Measurements from ENCODE around the gene HDGFL3. TPM values are rescaled to one million over a fixed set of nuclear protein-coding genes. Genes with fewer than 3 reads are reported as not detected.

HDGFL3 gene
- total RNA-seq, 1 experiment from 2014 or later = not detected

- H3K4me1 ChIP-seq (ENCODE audit: low read length) = no peaks in the 10 kb centered on the region
- H3K27ac ChIP-seq (ENCODE audit: low read length) = no peak overlapping the region
- H3K9me2 ChIP-seq (replicated peaks; ENCODE audit: insufficient read depth, low read length) = no peaks in the 10 kb centered on the region
- no peaks in the 10 kb centered on the region for H3K36me3 ChIP-seq (ENCODE audit: insufficient read depth, low read length)
- no peak overlapping the region for H3K9ac ChIP-seq (ENCODE audit: low read length)
- no peaks in the 10 kb centered on the region for H4K20me1 ChIP-seq (ENCODE audit: insufficient read depth, low read depth, low read length)
- DNase-seq = no peak
- H3K4me3 ChIP-seq (ENCODE audit: low read length) = no peak overlapping the region
- no peak overlapping the region for H3K4me2 ChIP-seq (ENCODE audit: low read depth, low read length, poor library complexity, severe bottlenecking)
- H2AFZ ChIP-seq (ENCODE audit: low read length) = no peak overlapping the region
- H3K9me3 ChIP-seq (ENCODE audit: low read length) = no peaks in the 10 kb centered on the region
- no peaks in the 10 kb centered on the region for H3K27me3 ChIP-seq (ENCODE audit: low read length)
- no peaks in the 10 kb centered on the region for H3K79me2 ChIP-seq (ENCODE audit: low read length)
Observed at GRCh38 chr15:83166218-83166617, 41.4 kb downstream of the HDGFL3 start.

GRCh38 chr15:83164771-83165404 is 42.7 kb downstream of the HDGFL3 start:
- Histone ChIP-seq H3K9ac (ENCODE audit: low read length) (no peak overlapping the region), H3K9me3 (ENCODE audit: low read length) (no peaks in the 10 kb centered on the region), H2AFZ (ENCODE audit: low read length) (no peak overlapping the region), H3K4me2 (ENCODE audit: low read depth, low read length, poor library complexity, severe bottlenecking) (no peak overlapping the region), H3K9me2 (replicated peaks; ENCODE audit: insufficient read depth, low read length) (no peaks in the 10 kb centered on the region), H3K4me1 (ENCODE audit: low read length) (no peaks in the 10 kb centered on the region), H3K4me3 (ENCODE audit: low read length) (no peak overlapping the region), H3K79me2 (ENCODE audit: low read length) (no peaks in the 10 kb centered on the region), H3K27ac (ENCODE audit: low read length) (no peak overlapping the region), H4K20me1 (ENCODE audit: insufficient read depth, low read depth, low read length) (no peaks in the 10 kb centered on the region), H3K27me3 (ENCODE audit: low read length) (no peaks in the 10 kb centered on the region), H3K36me3 (ENCODE audit: insufficient read depth, low read length) (no peaks in the 10 kb centered on the region)
- DNase-seq = no peak

- Histone ChIP-seq H2AFZ (ENCODE audit: low read length) (no peak overlapping the region), H3K9me3 (ENCODE audit: low read length) (no peaks in the 10 kb centered on the region), H3K36me3 (ENCODE audit: insufficient read depth, low read length) (no peaks in the 10 kb centered on the region), H3K79me2 (ENCODE audit: low read length) (no peaks in the 10 kb centered on the region), H3K27me3 (ENCODE audit: low read length) (no peaks in the 10 kb centered on the region), H3K9ac (ENCODE audit: low read length) (no peak overlapping the region), H3K4me1 (ENCODE audit: low read length) (no peaks in the 10 kb centered on the region), H3K9me2 (replicated peaks; ENCODE audit: insufficient read depth, low read length) (no peaks in the 10 kb centered on the region), H3K4me3 (ENCODE audit: low read length) (no peak overlapping the region), H4K20me1 (ENCODE audit: insufficient read depth, low read depth, low read length) (no peaks in the 10 kb centered on the region), H3K27ac (ENCODE audit: low read length) (no peak overlapping the region), H3K4me2 (ENCODE audit: low read depth, low read length, poor library complexity, severe bottlenecking) (no peak overlapping the region)
- no peak for DNase-seq
Observed at GRCh38 chr15:83164111-83164770, 43.4 kb downstream of the HDGFL3 start.

- H3K9ac ChIP-seq (ENCODE audit: low read length) = no peak overlapping the region
- H3K4me2 ChIP-seq (ENCODE audit: low read depth, low read length, poor library complexity, severe bottlenecking) = no peak overlapping the region
- no peaks in the 10 kb centered on the region for H3K9me2 ChIP-seq (replicated peaks; ENCODE audit: insufficient read depth, low read length)
- no peak overlapping the region for H3K4me3 ChIP-seq (ENCODE audit: low read length)
- H3K4me1 ChIP-seq (ENCODE audit: low read length) = no peaks in the 10 kb centered on the region
- H4K20me1 ChIP-seq (ENCODE audit: insufficient read depth, low read depth, low read length) = no peaks in the 10 kb centered on the region
- no peak overlapping the region for H2AFZ ChIP-seq (ENCODE audit: low read length)
- H3K27ac ChIP-seq (ENCODE audit: low read length) = no peak overlapping the region
- DNase-seq = no peak
- H3K9me3 ChIP-seq (ENCODE audit: low read length) = no peaks in the 10 kb centered on the region
- H3K27me3 ChIP-seq (ENCODE audit: low read length) = no peaks in the 10 kb centered on the region
- no peaks in the 10 kb centered on the region for H3K36me3 ChIP-seq (ENCODE audit: insufficient read depth, low read length)
- H3K79me2 ChIP-seq (ENCODE audit: low read length) = no peaks in the 10 kb centered on the region
Observed at GRCh38 chr15:83163032-83163431, 44.6 kb downstream of the HDGFL3 start.

GRCh38 chr15:83160741-83161140 is 46.9 kb downstream of the HDGFL3 start:
- Histone ChIP-seq H3K27me3 (ENCODE audit: low read length) (no peaks in the 10 kb centered on the region), H3K4me2 (ENCODE audit: low read depth, low read length, poor library complexity, severe bottlenecking) (no peak overlapping the region), H3K79me2 (ENCODE audit: low read length) (no peaks in the 10 kb centered on the region), H4K20me1 (ENCODE audit: insufficient read depth, low read depth, low read length) (no peaks in the 10 kb centered on the region), H3K4me3 (ENCODE audit: low read length) (no peak overlapping the region), H2AFZ (ENCODE audit: low read length) (no peak overlapping the region), H3K9me2 (replicated peaks; ENCODE audit: insufficient read depth, low read length) (no peaks in the 10 kb centered on the region), H3K36me3 (ENCODE audit: insufficient read depth, low read length) (no peaks in the 10 kb centered on the region), H3K9me3 (ENCODE audit: low read length) (no peaks in the 10 kb centered on the region), H3K9ac (ENCODE audit: low read length) (no peak overlapping the region), H3K4me1 (ENCODE audit: low read length) (no peaks in the 10 kb centered on the region), H3K27ac (ENCODE audit: low read length) (no peak overlapping the region)
- no peak for DNase-seq

GRCh38 chr15:83158393-83158792 is 49.2 kb downstream of the HDGFL3 start:
- Histone ChIP-seq H4K20me1 (ENCODE audit: insufficient read depth, low read depth, low read length) (no peaks in the 10 kb centered on the region), H3K4me1 (ENCODE audit: low read length) (no peaks in the 10 kb centered on the region), H3K9ac (ENCODE audit: low read length) (no peak overlapping the region), H2AFZ (ENCODE audit: low read length) (no peak overlapping the region), H3K4me3 (ENCODE audit: low read length) (no peak overlapping the region), H3K36me3 (ENCODE audit: insufficient read depth, low read length) (no peaks in the 10 kb centered on the region), H3K79me2 (ENCODE audit: low read length) (no peaks in the 10 kb centered on the region), H3K27ac (ENCODE audit: low read length) (no peak overlapping the region), H3K4me2 (ENCODE audit: low read depth, low read length, poor library complexity, severe bottlenecking) (no peak overlapping the region), H3K9me2 (replicated peaks; ENCODE audit: insufficient read depth, low read length) (no peaks in the 10 kb centered on the region), H3K9me3 (ENCODE audit: low read length) (no peaks in the 10 kb centered on the region), H3K27me3 (ENCODE audit: low read length) (no peaks in the 10 kb centered on the region)
- DNase-seq = no peak

GRCh38 chr15:83155942-83156341 is 51.7 kb downstream of the HDGFL3 start:
- no peaks in the 10 kb centered on the region for H3K79me2 ChIP-seq (ENCODE audit: low read length)

GRCh38 chr15:83153288-83153687 is 54.3 kb downstream of the HDGFL3 start:
- Histone ChIP-seq H3K79me2 (ENCODE audit: low read length) (no peaks in the 10 kb centered on the region), H3K27ac (ENCODE audit: low read length) (no peak overlapping the region), H3K4me3 (ENCODE audit: low read length) (no peak overlapping the region), H3K4me2 (ENCODE audit: low read depth, low read length, poor library complexity, severe bottlenecking) (no peak overlapping the region), H3K9ac (ENCODE audit: low read length) (no peak overlapping the region), H3K9me3 (ENCODE audit: low read length) (no peaks in the 10 kb centered on the region), H3K4me1 (ENCODE audit: low read length) (no peaks in the 10 kb centered on the region), H3K27me3 (ENCODE audit: low read length) (no peaks in the 10 kb centered on the region), H4K20me1 (ENCODE audit: insufficient read depth, low read depth, low read length) (no peaks in the 10 kb centered on the region), H3K36me3 (ENCODE audit: insufficient read depth, low read length) (no peaks in the 10 kb centered on the region), H2AFZ (ENCODE audit: low read length) (no peak overlapping the region), H3K9me2 (replicated peaks; ENCODE audit: insufficient read depth, low read length) (no peaks in the 10 kb centered on the region)
- DNase-seq = no peak

More at GRCh38 chr15:83155942-83156341, 51.7 kb downstream of the HDGFL3 start:
- Histone ChIP-seq H3K27ac (ENCODE audit: low read length) (no peak overlapping the region), H3K9me2 (replicated peaks; ENCODE audit: insufficient read depth, low read length) (no peaks in the 10 kb centered on the region), H3K27me3 (ENCODE audit: low read length) (no peaks in the 10 kb centered on the region), H2AFZ (ENCODE audit: low read length) (no peak overlapping the region), H3K4me2 (ENCODE audit: low read depth, low read length, poor library complexity, severe bottlenecking) (no peak overlapping the region), H4K20me1 (ENCODE audit: insufficient read depth, low read depth, low read length) (no peaks in the 10 kb centered on the region), H3K36me3 (ENCODE audit: insufficient read depth, low read length) (no peaks in the 10 kb centered on the region), H3K9me3 (ENCODE audit: low read length) (no peaks in the 10 kb centered on the region), H3K4me1 (ENCODE audit: low read length) (no peaks in the 10 kb centered on the region), H3K4me3 (ENCODE audit: low read length) (no peak overlapping the region), H3K9ac (ENCODE audit: low read length) (no peak overlapping the region)
- no peak for DNase-seq

Data from Karpas-422 (cell line).